ENCODE data around the gene C14orf132. TPM values are rescaled to one million over a fixed set of nuclear protein-coding genes. Genes with fewer than 3 reads are reported as not detected.
A peak's percentile ranks its signal among the peaks of the same experiment; 100 is the strongest.

The C14orf132 gene
- total RNA-seq = 44.8 TPM
- long read RNA-seq, full-length matches to known transcripts = 18 of 62 reads
- long read RNA-seq, partial matches to known transcripts = 0 of 62 reads
- long read RNA-seq, other reads (novel, unspliced or antisense) = 44 of 62 reads

DNA sequence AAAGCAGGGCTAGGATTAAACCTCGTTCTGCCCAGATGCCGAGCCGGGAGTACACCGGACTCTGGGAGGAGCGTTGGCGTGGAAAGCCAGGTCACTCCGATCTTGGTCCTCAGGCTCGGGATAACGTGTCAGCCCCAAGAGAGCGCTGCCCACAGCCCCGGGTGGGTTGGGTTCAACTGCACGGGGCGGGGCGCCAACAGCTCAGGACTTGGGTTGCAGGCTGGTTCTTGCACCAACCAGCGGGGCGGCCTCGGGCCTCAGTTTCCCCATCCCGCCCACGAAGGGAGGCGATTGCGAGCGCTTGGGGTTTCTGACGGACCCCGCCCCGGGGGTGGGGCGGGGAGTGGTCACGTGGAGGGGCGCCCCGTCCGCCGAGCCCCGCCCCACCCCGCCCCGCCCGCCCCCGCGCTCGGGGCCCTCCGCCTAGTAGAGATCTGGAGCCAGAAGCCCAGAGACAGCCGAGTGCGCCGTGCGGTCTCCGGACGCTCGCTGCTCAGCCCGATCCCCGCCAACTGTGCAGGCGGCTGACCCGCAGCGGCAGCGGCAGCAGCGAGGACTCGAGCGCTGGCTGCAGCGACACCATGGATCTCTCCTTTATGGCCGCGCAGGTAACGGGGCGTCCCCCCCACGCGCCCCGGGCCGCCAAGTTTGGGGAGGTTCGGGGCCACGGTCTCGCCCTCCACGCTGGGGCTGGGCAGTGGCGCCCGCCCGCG, at the start of gene C14orf132:
C14orf132 (plus strand) TSS at position 443 of the 713 bp plus-strand sequence; CDS start at position 582, 139 bp downstream.
- peak within 1 kb of the TSS; percentile 87 for H3K4me3 ChIP-seq
- TF ChIP-seq, protein P1, sequence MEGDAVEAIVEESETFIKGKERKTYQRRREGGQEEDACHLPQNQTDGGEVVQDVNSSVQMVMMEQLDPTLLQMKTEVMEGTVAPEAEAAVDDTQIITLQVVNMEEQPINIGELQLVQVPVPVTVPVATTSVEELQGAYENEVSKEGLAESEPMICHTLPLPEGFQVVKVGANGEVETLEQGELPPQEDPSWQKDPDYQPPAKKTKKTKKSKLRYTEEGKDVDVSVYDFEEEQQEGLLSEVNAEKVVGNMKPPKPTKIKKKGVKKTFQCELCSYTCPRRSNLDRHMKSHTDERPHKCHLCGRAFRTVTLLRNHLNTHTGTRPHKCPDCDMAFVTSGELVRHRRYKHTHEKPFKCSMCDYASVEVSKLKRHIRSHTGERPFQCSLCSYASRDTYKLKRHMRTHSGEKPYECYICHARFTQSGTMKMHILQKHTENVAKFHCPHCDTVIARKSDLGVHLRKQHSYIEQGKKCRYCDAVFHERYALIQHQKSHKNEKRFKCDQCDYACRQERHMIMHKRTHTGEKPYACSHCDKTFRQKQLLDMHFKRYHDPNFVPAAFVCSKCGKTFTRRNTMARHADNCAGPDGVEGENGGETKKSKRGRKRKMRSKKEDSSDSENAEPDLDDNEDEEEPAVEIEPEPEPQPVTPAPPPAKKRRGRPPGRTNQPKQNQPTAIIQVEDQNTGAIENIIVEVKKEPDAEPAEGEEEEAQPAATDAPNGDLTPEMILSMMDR (IDR thresholded peaks at IDR 0.05) = no peak
- ATAC-seq (peak; percentile 94 to 95), DNase-seq (peak; percentile 79)
- H3K36me3 ChIP-seq = no peaks in the 10 kb centered on the region
- intact Hi-C loops (cut with DNase I) = no loop called here
- no peaks in the 10 kb centered on the region for H3K9me3 ChIP-seq
- H3K27me3 ChIP-seq (ENCODE audit: low read depth) = peaks cover 6% of the 10 kb centered on the region
- peaks cover 26% of the 10 kb centered on the region for H3K4me1 ChIP-seq
- H3K27ac ChIP-seq = peak within 1 kb of the TSS; percentile 84

DNA sequence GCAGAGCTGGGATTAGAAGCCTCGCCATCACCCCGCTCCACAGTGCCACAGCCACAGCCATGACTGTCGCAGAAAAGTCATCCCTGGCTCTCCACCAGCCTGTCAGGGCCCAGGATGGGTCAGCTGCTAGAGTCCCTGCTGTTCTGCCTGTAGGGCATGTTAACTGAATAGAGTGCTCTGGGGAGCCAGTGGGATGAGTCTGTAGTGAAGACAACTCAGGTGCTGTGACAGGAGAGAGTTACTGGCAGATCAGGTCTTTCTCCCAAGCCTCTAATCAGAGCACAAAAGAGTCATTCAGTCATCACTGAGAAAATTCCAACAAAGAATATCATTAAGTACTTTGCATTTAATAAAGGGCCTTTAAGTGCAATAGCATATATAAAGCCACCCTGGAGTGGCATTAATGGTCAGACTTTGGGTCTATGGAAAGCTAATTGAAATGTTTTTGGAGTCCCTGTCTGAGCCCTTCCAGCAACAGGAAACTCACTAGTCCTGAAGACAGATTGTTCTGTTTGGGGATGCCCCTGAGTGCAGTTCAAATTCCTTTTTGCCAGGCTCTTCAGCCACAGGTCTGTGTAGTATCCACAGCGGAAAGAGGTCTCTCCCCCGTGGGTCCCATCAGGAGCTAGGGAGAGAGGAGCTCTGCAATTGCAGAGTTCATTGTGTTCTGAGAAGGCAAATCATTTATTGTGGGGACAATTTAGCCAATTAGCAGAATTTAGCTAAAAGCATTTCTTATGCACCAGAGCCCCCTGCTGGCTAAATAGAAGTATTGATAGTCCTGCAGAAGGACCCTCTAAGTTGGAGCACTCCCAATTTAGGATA, 45.2 kb upstream of the C14orf132 start:
- peaks cover 8% of the 10 kb centered on the region for H3K27me3 ChIP-seq (ENCODE audit: low read depth)
- H3K4me3 ChIP-seq = no peak overlapping the region
- H3K27ac ChIP-seq = no peak overlapping the region
- no peaks in the 10 kb centered on the region for H3K9me3 ChIP-seq
- DNase-seq (no peak), ATAC-seq (peak; percentile 33 to 37)
- TF ChIP-seq, protein P1 (IDR thresholded peaks at IDR 0.05) = peak; percentile 77
- H3K36me3 ChIP-seq = no peaks in the 10 kb centered on the region
- intact Hi-C loops (cut with DNase I) = no loop called here
- no peaks in the 10 kb centered on the region for H3K4me1 ChIP-seq

DNA sequence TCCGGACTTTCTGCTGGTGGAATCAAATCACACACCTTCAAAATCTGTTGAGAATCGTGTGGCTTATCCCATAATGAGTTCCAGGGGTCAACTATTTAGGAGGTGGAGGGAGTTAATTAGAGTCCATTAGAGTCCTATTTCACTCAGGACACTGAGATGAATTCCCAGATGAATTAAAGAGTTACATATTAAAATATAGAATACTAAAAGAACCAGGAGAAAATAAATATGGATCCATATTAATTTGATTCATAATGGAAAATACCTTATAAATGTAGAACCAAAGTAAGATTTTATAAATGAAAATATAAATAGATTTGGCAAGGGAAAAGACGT, 44.6 kb upstream of the C14orf132 start:
- DNase-seq (no peak), ATAC-seq (no peak)
- Histone ChIP-seq H3K36me3 (no peaks in the 10 kb centered on the region), H3K9me3 (no peaks in the 10 kb centered on the region), H3K27me3 (ENCODE audit: low read depth) (peaks cover 8% of the 10 kb centered on the region), H3K27ac (no peak overlapping the region), H3K4me3 (no peak overlapping the region), H3K4me1 (no peaks in the 10 kb centered on the region)
- TF ChIP-seq, protein P1 (IDR thresholded peaks at IDR 0.05) = no peak
- intact Hi-C loops (cut with DNase I) = no loop called here

DNA sequence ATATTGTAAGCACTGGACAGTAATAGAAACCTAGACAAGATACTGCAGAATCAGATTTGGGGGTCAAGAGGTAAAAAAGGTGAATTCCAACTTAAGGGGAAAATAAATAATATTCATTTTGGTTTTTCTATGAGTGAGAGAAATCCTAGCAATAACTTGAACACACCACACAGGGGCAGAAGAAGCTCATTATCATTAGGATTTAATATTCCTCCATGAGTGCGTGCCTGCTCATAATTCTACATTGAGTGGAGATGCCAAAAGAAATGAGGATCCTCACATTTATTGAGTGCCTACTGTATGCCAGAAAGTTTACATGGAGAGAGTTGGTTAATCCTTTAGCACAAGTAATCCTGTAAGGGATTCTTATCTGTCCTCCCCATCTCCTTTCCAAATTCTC, 40.5 kb upstream of the C14orf132 start:
- no peaks in the 10 kb centered on the region for H3K36me3 ChIP-seq
- intact Hi-C loops (cut with DNase I) = no loop called here
- no peaks in the 10 kb centered on the region for H3K4me1 ChIP-seq
- no peak overlapping the region for H3K4me3 ChIP-seq
- H3K9me3 ChIP-seq = no peaks in the 10 kb centered on the region
- H3K27me3 ChIP-seq (ENCODE audit: low read depth) = peaks cover 8% of the 10 kb centered on the region
- no peak overlapping the region for H3K27ac ChIP-seq
- no peak for DNase-seq
- TF ChIP-seq, protein P1 (IDR thresholded peaks at IDR 0.05) = peak; percentile 41
- peak in 1 of 2 donors; percentile 49 for ATAC-seq

DNA sequence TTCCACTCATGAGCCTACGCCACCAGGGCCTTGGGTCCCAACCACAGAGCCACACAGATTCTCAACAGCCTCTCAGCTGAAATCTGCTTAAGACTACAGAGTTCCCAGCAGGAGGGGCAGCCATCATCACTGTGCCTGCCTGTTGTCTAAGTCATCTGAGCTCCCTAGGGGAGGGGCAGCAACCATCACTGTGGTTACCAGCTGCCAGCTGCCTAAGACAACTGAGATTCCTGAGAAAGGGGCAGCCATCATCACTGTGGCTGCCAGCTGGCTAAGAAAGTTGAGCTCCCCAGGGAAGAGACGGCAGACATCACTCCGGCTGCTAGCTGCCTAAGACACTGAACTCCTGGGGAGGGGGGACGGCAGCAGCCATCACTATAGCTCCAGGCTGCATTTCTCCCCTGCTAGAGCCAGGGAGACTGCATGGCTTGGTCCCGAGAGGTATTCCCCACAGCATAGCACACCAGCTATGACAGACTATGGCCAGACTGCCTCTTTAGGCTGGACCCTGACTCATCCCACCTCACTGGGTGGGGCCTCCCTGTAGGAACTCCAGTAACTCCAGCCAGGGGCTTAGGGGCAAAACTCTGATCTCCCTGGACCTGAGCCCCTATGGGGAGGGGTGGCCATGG, 37.2 kb upstream of the C14orf132 start:
- ATAC-seq (no peak), DNase-seq (no peak)
- no peaks in the 10 kb centered on the region for H3K9me3 ChIP-seq
- TF ChIP-seq, protein P1 (IDR thresholded peaks at IDR 0.05) = no peak
- H3K36me3 ChIP-seq = no peaks in the 10 kb centered on the region
- no peak overlapping the region for H3K4me3 ChIP-seq
- peaks cover 8% of the 10 kb centered on the region for H3K27me3 ChIP-seq (ENCODE audit: low read depth)
- H3K4me1 ChIP-seq = no peaks in the 10 kb centered on the region
- H3K27ac ChIP-seq = no peak overlapping the region
- intact Hi-C loops (cut with DNase I) = no loop called here

Data from lower lobe of right lung (tissue), 2 donors.